Activated CD4-positive, alpha-beta T cell treated with anti-CD3 and anti-CD28 coated beads for 1 hour (primary cell): ENCODE measurements around the gene CARS2.
"Not testable (repeated sequence)": the region's sequence is repeated elsewhere in the genome, so short reads cannot be mapped to it uniquely, and the experiment has no call there.

Experiments used
- DNase-seq: peaks from one replicate; pipeline ENCODE4 v3.0.0-alpha.2; 2020

The CARS2 gene

DNA sequence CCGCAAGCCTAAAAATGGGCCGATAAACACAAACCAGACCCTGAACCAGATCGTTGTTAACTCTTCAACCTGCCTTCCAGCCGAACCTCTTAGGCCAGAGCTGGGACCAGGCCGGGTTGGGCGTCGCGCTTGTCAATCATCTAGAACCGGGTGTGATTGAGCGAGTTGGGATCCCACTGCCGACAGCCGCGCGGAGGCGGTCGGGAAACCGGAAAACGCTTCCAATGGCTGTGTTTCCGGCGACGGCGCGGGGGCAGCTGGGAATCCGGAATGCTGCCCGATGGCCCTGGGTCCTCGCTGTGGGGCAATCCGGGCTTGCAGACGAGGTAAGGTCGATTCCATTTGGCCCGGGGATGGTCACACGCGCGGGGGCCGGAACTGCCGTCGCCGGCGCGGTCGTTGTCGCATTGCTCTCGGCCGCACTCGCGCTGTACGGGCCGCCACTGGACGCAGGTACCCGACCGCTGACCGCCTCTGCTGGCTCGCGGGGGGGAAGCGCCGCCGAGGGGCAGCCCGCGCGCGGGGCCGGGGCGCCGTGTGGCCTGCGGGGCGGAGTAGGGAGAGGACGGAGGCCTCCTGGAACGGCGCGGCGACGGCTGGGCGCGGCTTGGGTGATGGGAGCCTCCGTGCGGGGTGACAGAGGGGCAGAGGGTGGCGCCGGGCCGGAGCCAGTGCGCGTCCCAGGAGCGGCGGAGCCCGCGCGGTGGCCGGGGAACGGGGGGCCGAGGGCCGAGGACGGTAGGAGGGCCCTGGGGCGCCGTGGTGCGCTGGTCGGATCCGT, 90.4 kb downstream of the CARS2 start, which contains the start of gene NAXD:
NAXD (plus strand) TSS at position 224 of the 781 bp plus-strand sequence; CDS start at position 281, 57 bp downstream.
- peak; percentile 54 for DNase-seq

DNA sequence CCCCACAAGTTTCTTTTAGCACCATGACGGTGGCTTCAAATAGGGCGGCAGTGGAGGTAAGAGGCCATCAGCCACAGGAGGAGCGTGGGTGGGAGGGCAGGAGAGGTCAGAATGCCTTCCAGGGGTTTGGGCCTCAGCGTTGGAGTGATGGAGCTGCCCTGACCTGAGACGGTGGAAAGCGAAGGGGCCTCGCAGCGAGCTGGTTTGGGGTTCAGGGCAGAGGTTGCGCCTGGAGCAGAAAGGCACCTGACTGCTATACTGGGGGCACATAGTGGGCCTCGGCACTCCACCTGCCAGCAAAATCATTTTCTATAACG, 91.0 kb downstream of the CARS2 start:
- DNase-seq, result no peak

GRCh38 chr13:110610955-110611595, 94.8 kb downstream of the CARS2 start:
- no peak for DNase-seq

GRCh38 chr13:110607675-110608224, 98.2 kb downstream of the CARS2 start:
- DNase-seq, result no peak

DNA sequence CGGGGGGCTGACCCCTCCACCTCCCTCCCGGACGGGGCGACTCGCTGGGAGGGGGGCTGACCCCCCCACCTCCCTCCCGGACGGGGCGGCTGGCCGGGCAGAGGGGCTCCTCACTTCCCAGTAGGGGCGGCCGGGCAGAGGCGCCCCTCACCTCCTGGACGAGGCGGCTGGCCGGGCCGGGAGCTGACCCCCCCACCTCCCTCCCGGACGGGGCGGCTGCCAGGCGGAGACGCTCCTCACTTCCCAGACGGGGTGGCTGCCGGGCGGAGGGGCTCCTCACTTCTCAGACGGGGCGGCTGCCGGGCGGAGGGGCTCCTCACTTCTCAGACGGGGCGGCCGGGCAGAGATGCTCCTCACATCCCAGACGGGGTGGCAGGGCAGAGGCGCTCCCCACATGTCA, 99.6 kb downstream of the CARS2 start:
- not testable (repeated sequence) for DNase-seq

GRCh38 chr13:110605132-110605531, 100.8 kb downstream of the CARS2 start:
- DNase-seq, result no peak

DNA sequence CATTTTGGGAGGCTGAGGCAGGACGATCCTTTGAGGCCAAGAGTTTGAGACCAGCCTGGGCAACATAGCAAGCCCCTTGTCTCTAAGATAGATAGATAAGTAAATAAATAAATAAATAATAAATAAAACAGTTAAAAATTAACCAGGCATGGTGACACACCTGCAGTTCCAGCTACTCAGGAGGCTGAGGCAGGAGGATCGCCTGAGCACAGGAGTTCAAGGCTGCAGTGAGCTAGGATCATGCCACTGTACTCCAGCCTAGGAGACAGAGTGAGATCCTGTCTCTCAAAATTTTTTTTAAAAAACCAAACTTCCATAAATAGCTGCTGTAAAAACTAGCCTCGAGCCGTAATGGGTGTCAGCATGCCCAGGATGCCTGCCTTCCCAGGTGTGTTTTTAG, 104.9 kb downstream of the CARS2 start:
- DNase-seq, result no peak

- DNase-seq, result no peak
These were observed 105.6 kb downstream of the CARS2 start for GRCh38 chr13:110600261-110600819.

DNA sequence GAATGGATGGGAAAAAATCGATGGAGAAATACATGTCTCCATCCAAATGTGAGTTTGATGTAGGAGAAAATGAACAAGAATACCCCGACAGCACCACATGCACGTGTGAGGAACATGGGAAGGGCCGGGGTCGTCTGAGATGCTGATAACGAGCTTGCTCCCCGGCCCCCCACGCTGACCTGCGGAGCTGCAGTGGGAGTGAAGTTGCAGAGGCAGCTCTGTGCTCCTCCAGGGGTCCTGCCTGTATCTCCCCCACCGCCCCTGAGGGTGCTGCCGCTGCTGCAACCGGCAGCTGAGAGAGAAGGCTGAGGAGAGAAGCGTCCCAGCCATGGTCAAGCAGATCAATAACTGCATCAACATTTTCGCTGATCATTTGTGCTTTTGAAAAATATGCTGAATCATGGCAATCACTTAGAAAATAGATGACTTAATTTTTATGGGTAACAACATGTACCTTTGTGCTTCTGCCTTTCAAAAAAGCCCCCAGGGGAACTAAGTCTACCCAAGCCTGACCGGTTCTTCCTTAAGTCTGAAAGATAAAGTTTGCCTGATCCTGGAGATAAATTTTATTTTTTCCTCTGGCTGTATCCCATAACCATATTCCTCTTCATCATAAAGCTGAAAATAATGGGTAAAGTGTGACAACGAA, 108.8 kb downstream of the CARS2 start:
- DNase-seq, result no peak

DNA sequence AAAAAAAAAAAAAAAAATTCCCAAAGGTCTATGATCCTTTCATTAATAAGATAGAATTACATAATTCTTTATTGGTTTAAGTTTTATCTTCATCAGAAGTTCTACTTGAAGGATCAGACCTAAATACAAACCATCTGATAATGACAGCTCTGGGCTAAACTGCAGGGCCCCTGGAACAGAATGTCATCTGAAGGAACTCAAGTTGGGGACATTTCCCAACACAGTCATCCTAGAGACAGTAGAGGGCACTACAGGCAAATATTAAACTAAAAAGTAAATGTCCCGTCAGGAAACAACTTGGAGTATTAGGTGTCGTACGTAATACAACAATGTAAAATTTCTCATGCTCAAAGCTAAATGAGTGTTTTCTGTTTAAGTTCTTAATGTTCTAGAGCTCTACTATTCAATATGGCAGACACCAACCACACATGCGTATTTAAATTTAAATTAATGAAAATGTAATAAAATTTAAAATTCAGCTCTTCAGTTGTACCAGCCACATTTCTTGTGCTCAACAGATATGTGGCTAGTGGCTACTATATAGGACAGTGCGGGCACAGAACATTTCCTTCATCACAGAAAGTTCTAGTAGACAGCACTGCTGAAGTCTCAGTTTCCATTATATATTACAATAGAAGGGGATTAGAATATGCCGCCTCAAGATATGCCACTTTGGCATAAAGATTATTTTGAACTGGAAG, 112.3 kb downstream of the CARS2 start:
- DNase-seq, result no peak

GRCh38 chr13:110592665-110593064, 113.3 kb downstream of the CARS2 start:
- DNase-seq, result no peak
